ENCODE results near the gene CHN1.

DNA sequence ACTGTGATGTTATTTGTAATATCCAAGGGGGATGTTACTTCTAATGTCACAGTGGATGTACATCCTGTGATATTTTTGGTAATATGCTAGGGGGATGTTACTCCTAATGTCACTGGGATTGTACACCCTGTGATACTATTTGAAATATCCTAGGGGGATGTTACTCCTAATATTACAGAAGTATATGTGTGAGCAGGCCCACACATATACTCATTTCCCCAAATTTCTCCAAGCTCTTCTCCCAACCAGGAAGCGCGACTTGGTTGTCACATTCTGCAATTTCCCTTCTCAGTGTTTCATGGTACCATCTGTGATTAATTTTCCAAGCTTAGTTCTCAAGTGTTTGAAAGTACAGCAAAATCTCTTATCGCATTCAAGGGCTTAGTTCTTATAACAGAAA is 29.5 kb upstream of the CHN1 start:
- no peak for TF ChIP-seq POLR2AphosphoS5 (IDR thresholded peaks at IDR 0.05; ENCODE audit: low read depth, low read length)
- TF ChIP-seq, protein P1, sequence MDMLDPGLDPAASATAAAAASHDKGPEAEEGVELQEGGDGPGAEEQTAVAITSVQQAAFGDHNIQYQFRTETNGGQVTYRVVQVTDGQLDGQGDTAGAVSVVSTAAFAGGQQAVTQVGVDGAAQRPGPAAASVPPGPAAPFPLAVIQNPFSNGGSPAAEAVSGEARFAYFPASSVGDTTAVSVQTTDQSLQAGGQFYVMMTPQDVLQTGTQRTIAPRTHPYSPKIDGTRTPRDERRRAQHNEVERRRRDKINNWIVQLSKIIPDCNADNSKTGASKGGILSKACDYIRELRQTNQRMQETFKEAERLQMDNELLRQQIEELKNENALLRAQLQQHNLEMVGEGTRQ (IDR thresholded peaks at IDR 0.05; ENCODE audit: borderline replicate concordance, low read depth, low read length) = no peak
- TF ChIP-seq, protein P2, sequence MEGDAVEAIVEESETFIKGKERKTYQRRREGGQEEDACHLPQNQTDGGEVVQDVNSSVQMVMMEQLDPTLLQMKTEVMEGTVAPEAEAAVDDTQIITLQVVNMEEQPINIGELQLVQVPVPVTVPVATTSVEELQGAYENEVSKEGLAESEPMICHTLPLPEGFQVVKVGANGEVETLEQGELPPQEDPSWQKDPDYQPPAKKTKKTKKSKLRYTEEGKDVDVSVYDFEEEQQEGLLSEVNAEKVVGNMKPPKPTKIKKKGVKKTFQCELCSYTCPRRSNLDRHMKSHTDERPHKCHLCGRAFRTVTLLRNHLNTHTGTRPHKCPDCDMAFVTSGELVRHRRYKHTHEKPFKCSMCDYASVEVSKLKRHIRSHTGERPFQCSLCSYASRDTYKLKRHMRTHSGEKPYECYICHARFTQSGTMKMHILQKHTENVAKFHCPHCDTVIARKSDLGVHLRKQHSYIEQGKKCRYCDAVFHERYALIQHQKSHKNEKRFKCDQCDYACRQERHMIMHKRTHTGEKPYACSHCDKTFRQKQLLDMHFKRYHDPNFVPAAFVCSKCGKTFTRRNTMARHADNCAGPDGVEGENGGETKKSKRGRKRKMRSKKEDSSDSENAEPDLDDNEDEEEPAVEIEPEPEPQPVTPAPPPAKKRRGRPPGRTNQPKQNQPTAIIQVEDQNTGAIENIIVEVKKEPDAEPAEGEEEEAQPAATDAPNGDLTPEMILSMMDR (IDR thresholded peaks at IDR 0.05) = no peak
- TF ChIP-seq MEF2A (IDR thresholded peaks at IDR 0.05; ENCODE audit: borderline replicate concordance, low read depth) = no peak
- TF ChIP-seq SMC3 (IDR thresholded peaks at IDR 0.05; ENCODE audit: low read depth, low read length) = no peak
- TF ChIP-seq ELF1 (IDR thresholded peaks at IDR 0.05) = no peak
- TF ChIP-seq, protein P3, sequence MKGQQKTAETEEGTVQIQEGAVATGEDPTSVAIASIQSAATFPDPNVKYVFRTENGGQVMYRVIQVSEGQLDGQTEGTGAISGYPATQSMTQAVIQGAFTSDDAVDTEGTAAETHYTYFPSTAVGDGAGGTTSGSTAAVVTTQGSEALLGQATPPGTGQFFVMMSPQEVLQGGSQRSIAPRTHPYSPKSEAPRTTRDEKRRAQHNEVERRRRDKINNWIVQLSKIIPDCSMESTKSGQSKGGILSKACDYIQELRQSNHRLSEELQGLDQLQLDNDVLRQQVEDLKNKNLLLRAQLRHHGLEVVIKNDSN (IDR thresholded peaks at IDR 0.05; ENCODE audit: borderline replicate concordance, low read depth) = no peak
- TF ChIP-seq TAF1 (IDR thresholded peaks at IDR 0.05; ENCODE audit: borderline replicate concordance, low read depth, low read length) = no peak
- TF ChIP-seq TCF12 (IDR thresholded peaks at IDR 0.05) = no peak
- TF ChIP-seq NRF1 (IDR thresholded peaks at IDR 0.05; ENCODE audit: low read depth, low read length) = no peak
- TF ChIP-seq YY1 (IDR thresholded peaks at IDR 0.05; ENCODE audit: low read depth) = no peak
- TF ChIP-seq SIN3A (IDR thresholded peaks at IDR 0.05; ENCODE audit: borderline replicate concordance, low read depth, low read length) = no peak
- no peak for TF ChIP-seq GABPA (IDR thresholded peaks at IDR 0.05; ENCODE audit: low read depth)
